ENCODE results near the gene TRIM41. TPM values are rescaled to one million over a fixed set of nuclear protein-coding genes. Genes with fewer than 3 reads are reported as not detected.

TRIM41 gene
- total and polyA plus RNA-seq, 2 of the 13 experiments (the other 11 are each of a cell fraction or from before 2014, with no cell fraction given) = 10.2 to 16.7 TPM

DNA sequence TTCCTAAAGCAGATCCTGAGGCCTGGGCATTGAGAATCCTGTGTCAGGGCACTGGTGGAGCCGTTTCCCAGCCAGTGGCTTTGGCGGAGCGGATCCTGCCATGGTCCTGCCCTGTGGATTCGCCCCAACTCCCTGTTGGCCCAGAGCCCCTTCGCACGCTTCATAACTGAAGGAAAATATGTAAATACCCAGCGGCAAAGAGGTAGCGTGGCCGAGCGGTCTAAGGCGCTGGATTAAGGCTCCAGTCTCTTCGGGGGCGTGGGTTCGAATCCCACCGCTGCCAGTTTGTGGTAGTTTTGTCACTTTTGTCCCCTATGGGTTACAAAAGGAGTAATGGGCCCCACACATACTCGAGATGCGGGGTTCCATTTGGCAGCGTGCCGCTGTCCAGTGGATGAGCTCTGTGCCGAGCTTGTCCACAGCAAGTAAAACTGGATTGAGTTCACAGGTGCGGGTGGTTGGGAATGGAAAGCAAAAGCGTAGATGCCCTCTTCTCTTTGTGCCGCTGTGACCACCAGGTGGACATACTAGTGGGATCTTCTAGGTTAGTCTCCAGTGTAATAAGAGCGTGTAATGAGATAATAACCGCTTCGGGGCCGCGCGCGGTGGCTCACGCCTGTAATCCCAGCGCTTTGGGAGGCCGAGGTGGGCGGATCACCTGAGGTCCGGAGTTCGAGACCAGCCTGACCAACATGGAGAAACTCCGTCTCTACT, 35.4 kb upstream of the TRIM41 start (continued):
- peak; percentile 29; the same call in 1 of the 2 replicates for TF ChIP-seq FOSL2 (CRISPR knock-in tag; IDR thresholded peaks at IDR 0.05)
- TF ChIP-seq, protein P1, sequence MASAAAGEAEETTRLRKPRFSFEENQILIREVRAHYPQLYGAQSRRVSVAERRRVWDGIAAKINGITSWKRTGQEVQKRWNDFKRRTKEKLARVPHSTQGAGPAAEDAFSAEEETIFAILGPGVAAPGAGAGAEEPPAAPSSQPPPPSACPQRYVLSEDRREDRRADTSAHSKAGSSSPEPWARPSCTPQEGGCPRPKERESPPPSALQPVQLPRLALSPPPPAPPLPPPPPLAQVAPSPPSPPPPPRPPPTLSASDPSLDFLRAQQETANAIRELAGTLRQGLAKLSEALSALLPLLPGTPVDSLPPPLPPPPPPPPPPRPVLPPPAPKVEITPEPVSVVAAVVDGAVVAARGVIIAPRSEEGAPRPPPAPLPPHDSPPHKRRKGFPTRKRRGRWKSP (CRISPR knock-in tag; IDR thresholded peaks at IDR 0.05) = peak; percentile 71; the same call in 1 of the 2 replicates
- no peak; the same call in 1 of the 2 replicates for TF ChIP-seq ZNF605 (CRISPR knock-in tag; IDR thresholded peaks at IDR 0.05)
- no peak for TF ChIP-seq ZNF616 (CRISPR knock-in tag; IDR thresholded peaks at IDR 0.05; ENCODE audit: low read depth)
- TF ChIP-seq ZBTB34 (CRISPR knock-in tag; IDR thresholded peaks at IDR 0.05) = peak; percentile 67
- TF ChIP-seq TAF1 (CRISPR knock-in tag; IDR thresholded peaks at IDR 0.05) = peak; percentile 35; the same call in 1 of the 2 replicates
- TF ChIP-seq ZNF564 (CRISPR knock-in tag; IDR thresholded peaks at IDR 0.05) = peak; percentile 22; the same call in 1 of the 2 replicates
- TF ChIP-seq ZNF883 (CRISPR knock-in tag; IDR thresholded peaks at IDR 0.05; ENCODE audit: not compliant biosample characterization) = peak; percentile 82
- TF ChIP-seq ZNF790 (CRISPR knock-in tag; IDR thresholded peaks at IDR 0.05; ENCODE audit: borderline replicate concordance) = no peak
- TF ChIP-seq ZMYM2 (CRISPR knock-in tag; IDR thresholded peaks at IDR 0.05) = peak; percentile 90
- no peak for TF ChIP-seq ZNF570 (CRISPR knock-in tag; IDR thresholded peaks at IDR 0.05; ENCODE audit: borderline replicate concordance)
- TF ChIP-seq, protein P2, sequence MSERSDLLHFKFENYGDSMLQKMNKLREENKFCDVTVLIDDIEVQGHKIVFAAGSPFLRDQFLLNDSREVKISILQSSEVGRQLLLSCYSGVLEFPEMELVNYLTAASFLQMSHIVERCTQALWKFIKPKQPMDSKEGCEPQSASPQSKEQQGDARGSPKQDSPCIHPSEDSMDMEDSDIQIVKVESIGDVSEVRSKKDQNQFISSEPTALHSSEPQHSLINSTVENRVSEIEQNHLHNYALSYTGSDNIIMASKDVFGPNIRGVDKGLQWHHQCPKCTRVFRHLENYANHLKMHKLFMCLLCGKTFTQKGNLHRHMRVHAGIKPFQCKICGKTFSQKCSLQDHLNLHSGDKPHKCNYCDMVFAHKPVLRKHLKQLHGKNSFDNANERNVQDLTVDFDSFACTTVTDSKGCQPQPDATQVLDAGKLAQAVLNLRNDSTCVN (CRISPR knock-in tag; IDR thresholded peaks at IDR 0.05; ENCODE audit: borderline replicate concordance) = peak; percentile 39; the same call in 1 of the 2 replicates
- TF ChIP-seq ZNF136 (CRISPR knock-in tag; IDR thresholded peaks at IDR 0.05; ENCODE audit: low read depth) = 0 out of 2 replicates have a peak, but pooled peaks have one; percentile 63
- TF ChIP-seq JARID2 (CRISPR knock-in tag; IDR thresholded peaks at IDR 0.05; ENCODE audit: insufficient replicate concordance) = no peak
- peak; percentile 84 for TF ChIP-seq TEAD3 (CRISPR knock-in tag; optimal IDR thresholded peaks at IDR 0.05; ENCODE audit: borderline replicate concordance)
- TF ChIP-seq HMGXB3 (CRISPR knock-in tag; IDR thresholded peaks at IDR 0.05; ENCODE audit: borderline replicate concordance) = peak; percentile 36; the same call in 1 of the 2 replicates
